OCI-LY3 (cell line): ENCODE measurements around the gene RIPK4.

Experiments
- H2AFZ ChIP-seq: fragments of 200-600, 300-600 bp; shearing (Covaris generic); 2 replicates; pipeline ENCODE4 v1.6.0; 2014; ENCODE audit warnings: antibody characterized with exemption, low read depth, low read length
- H3K27ac ChIP-seq: fragments of 200-600, 300-600 bp; sonication (generic); 2 replicates; pipeline ENCODE4 v1.5.1; 2014; ENCODE audit warnings: mild to moderate bottlenecking, low read length, moderate library complexity, mixed read lengths
- H3K27me3 ChIP-seq: fragments of 200-600, 300-600 bp; sonication (generic); 2 replicates; pipeline ENCODE4 v1.6.1; 2014; ENCODE audit warnings: low read depth, low read length, mixed read lengths
- H3K36me3 ChIP-seq: fragments of 200-600, 300-600 bp; sonication (generic); replicated peaks from 2 replicates; pipeline ENCODE3; 2014; ENCODE audit warnings: low read depth, low read length, mixed read lengths
- H3K4me1 ChIP-seq: fragments of 300-600, 200-600 bp; sonication (generic); 2 replicates; pipeline ENCODE4 v1.6.1; 2014; ENCODE audit warnings: low read length, mixed read lengths
- H3K4me2 ChIP-seq: fragments of 200-600, 300-600 bp; sonication (generic); 2 replicates; pipeline ENCODE4 v1.6.1; 2014; ENCODE audit warnings: low read length, mixed read lengths
- H3K4me3 ChIP-seq: fragments of 300-600, 200-600 bp; sonication (generic); 2 replicates; pipeline ENCODE4 v1.5.1; 2014; ENCODE audit warnings: antibody characterized with exemption, mild to moderate bottlenecking, low read length, moderate library complexity
- H3K79me2 ChIP-seq: fragments of 300-600, 200-600 bp; shearing (Covaris generic); 2 replicates; pipeline ENCODE4 v1.6.1; 2014; ENCODE audit warnings: mild to moderate bottlenecking, low read length, mixed read lengths
- H3K9ac ChIP-seq: fragments of 300-600, 200-600 bp; shearing (Covaris generic); 2 replicates; pipeline ENCODE4 v1.6.0; 2014; ENCODE audit warnings: mild to moderate bottlenecking, low read length, moderate library complexity
- H3K9me3 ChIP-seq: fragments of 200-600, 300-600 bp; shearing (Covaris generic); 2 replicates; pipeline ENCODE4 v1.6.1; 2014; ENCODE audit warnings: low read length, mixed read lengths; ENCODE audit not compliant: insufficient read depth
- H4K20me1 ChIP-seq: fragments of 200-600, 300-600 bp; sonication (generic); 2 replicates; pipeline ENCODE4 v1.6.1; 2016; ENCODE audit warnings: low read length, mixed read lengths; ENCODE audit not compliant: insufficient read depth
- CTCF ChIP-seq: fragments of 200-600, 300-600 bp; sonication (generic); IDR thresholded peaks from 2 replicates; pipeline ENCODE4 v1.5.1; 2014; ENCODE audit warnings: antibody characterized with exemption, low read length, low read depth
- EZH2phosphoT487 ChIP-seq: fragments of 200-600 bp; shearing (Covaris generic); IDR thresholded peaks from 2 replicates; pipeline ENCODE4 v1.6.1; 2018; ENCODE audit warnings: antibody characterized with exemption, mixed run types, low read depth

RIPK4 gene

DNA sequence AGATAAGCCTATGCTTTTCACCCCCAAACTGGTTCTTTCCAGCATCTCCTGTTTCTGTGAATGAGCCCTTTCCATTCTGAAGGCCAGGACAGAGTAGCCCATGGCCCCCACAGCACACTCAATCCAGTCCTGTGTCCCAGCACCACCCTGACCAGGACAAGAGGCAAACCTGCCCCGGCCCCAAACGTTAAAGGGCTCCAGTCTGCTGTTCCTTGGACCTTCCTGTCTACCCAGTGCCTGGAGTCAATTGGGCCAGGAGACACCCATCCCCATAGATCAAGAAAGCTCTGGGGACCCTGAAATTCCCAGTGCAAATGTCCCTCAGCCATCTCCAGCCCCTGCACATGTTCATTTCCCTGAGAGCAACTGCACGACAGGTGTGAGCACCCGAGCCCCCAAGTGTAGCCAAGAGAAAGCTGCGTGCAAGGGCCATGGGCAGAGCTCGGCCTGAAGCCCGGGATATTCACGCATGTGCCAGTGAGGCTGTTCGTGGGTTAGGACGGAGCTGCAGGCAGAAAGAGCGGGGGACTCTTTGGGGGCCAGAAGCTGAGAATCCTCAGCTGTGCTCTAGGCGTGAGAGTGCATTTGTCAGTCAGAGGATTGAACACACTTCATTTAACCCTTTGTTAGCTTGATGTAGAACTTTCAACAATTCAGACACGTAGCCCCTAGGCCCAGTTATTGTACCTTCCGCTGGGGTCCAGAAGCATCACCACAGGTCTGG lies 4.2 kb upstream of the RIPK4 start:
- Histone ChIP-seq H4K20me1 (no peaks in the 10 kb centered on the region), H3K4me3 (no peak overlapping the region), H3K36me3 (no peaks in the 10 kb centered on the region), H3K9me3 (no peaks in the 10 kb centered on the region), H3K9ac (no peak overlapping the region), H3K4me1 (no peaks in the 10 kb centered on the region), H3K27ac (no peak overlapping the region), H2AFZ (no peak overlapping the region), H3K79me2 (no peaks in the 10 kb centered on the region), H3K27me3 (no peaks in the 10 kb centered on the region), H3K4me2 (no peak overlapping the region)
- TF ChIP-seq CTCF (no peak), EZH2phosphoT487 (no peak)

DNA sequence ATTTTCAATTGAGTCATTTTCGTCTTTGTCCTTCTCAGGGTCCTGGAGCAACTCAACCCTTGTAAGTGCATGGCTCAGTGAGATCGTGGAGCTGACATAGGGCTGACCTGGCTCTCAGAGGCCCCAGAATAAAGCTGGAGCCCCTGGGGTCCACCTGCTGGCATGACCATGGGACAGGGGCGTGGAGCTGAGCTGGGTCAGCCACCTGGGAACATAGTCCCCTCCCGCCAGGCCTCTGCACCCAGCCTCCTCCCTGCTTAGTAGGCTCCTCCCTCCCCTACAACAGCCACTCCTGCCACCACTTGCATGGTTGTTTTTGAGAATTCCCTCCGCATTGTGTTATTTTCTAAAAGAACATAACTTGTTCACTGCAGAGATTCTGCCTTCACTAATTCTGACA lies 3.1 kb upstream of the RIPK4 start:
- TF ChIP-seq EZH2phosphoT487 (no peak), CTCF (no peak)
- Histone ChIP-seq H4K20me1 (no peaks in the 10 kb centered on the region), H3K27me3 (no peaks in the 10 kb centered on the region), H3K27ac (no peak overlapping the region), H2AFZ (no peak overlapping the region), H3K4me3 (no peak overlapping the region), H3K9me3 (no peaks in the 10 kb centered on the region), H3K36me3 (no peaks in the 10 kb centered on the region), H3K79me2 (no peaks in the 10 kb centered on the region), H3K9ac (no peak overlapping the region), H3K4me1 (no peaks in the 10 kb centered on the region), H3K4me2 (no peak overlapping the region)

GRCh38 chr21:41769521-41769920 lies 2.7 kb upstream of the RIPK4 start:
- TF ChIP-seq CTCF = no peak
- TF ChIP-seq EZH2phosphoT487 = no peak
- no peaks in the 10 kb centered on the region for H3K27me3 ChIP-seq
- H3K4me3 ChIP-seq = no peak overlapping the region
- no peaks in the 10 kb centered on the region for H4K20me1 ChIP-seq
- no peak overlapping the region for H3K4me2 ChIP-seq
- no peaks in the 10 kb centered on the region for H3K36me3 ChIP-seq
- no peaks in the 10 kb centered on the region for H3K4me1 ChIP-seq
- H3K9ac ChIP-seq = no peak overlapping the region
- no peaks in the 10 kb centered on the region for H3K9me3 ChIP-seq
- H2AFZ ChIP-seq = no peak overlapping the region
- no peaks in the 10 kb centered on the region for H3K79me2 ChIP-seq
- H3K27ac ChIP-seq = no peak overlapping the region

- Histone ChIP-seq H2AFZ (no peak overlapping the region), H3K4me2 (no peak overlapping the region), H3K9me3 (no peaks in the 10 kb centered on the region), H3K27me3 (no peaks in the 10 kb centered on the region), H3K9ac (no peak overlapping the region), H4K20me1 (no peaks in the 10 kb centered on the region), H3K27ac (no peak overlapping the region), H3K4me1 (no peaks in the 10 kb centered on the region), H3K4me3 (no peak overlapping the region), H3K36me3 (no peaks in the 10 kb centered on the region), H3K79me2 (no peaks in the 10 kb centered on the region)
- no peak for TF ChIP-seq EZH2phosphoT487
- no peak for TF ChIP-seq CTCF
These were observed 2.3 kb upstream of the RIPK4 start for GRCh38 chr21:41769111-41769510.
